BE2C (cell line): ENCODE results near the gene IFT57.
A peak's percentile ranks its signal among the peaks of the same experiment; 100 is the strongest.

Source experiments
- DNase-seq: peaks from one replicate; pipeline ENCODE4 v3.0.0-alpha.2; 2020
- H3K27me3 ChIP-seq: fragments of 250-450 bp; sonication (Bioruptor Pico); 2 replicates; pipeline ENCODE4 v1.5.1; 2020; ENCODE audit warnings: mild to moderate bottlenecking
- H3K36me3 ChIP-seq: fragments of 250-450 bp; sonication (Bioruptor Pico); 2 replicates; pipeline ENCODE4 v1.5.1; 2020; ENCODE audit warnings: mild to moderate bottlenecking
- H3K4me1 ChIP-seq: fragments of 250-450 bp; sonication (Bioruptor Pico); 2 replicates; pipeline ENCODE4 v1.5.1; 2020
- H3K4me3 ChIP-seq: 2 replicates; pipeline ENCODE4 v1.5.1; 2011; ENCODE audit warnings: low read depth, low read length
- H3K9me3 ChIP-seq: fragments of 250-450 bp; sonication (Bioruptor Pico); 2 replicates; pipeline ENCODE4 v1.5.1; 2020
- CTCF ChIP-seq: IDR thresholded peaks from 2 replicates; pipeline ENCODE4 v1.5.1; 2012; ENCODE audit warnings: mild to moderate bottlenecking, low read depth, low read length

The IFT57 gene

GRCh38 chr3:108208831-108209230 lies 13.4 kb downstream of the IFT57 start:
- no peak overlapping the region for H3K4me3 ChIP-seq
- no peaks in the 10 kb centered on the region for H3K27me3 ChIP-seq
- TF ChIP-seq CTCF, result no peak
- no peaks in the 10 kb centered on the region for H3K4me1 ChIP-seq
- no peak for DNase-seq
- no peaks in the 10 kb centered on the region for H3K9me3 ChIP-seq
- H3K36me3 ChIP-seq, result no peaks in the 10 kb centered on the region; the same call in 1 of the 2 replicates

GRCh38 chr3:108202834-108203233 lies 19.4 kb downstream of the IFT57 start:
- peak; percentile 8 for DNase-seq
- Histone ChIP-seq H3K36me3 (no peaks in the 10 kb centered on the region), H3K27me3 (no peaks in the 10 kb centered on the region), H3K4me1 (no peaks in the 10 kb centered on the region; the same call in 1 of the 2 replicates), H3K9me3 (peaks cover 2% of the 10 kb centered on the region; the same call in 1 of the 2 replicates), H3K4me3 (no peak overlapping the region)
- peak; percentile 17; the same call in 1 of the 2 replicates for TF ChIP-seq CTCF

GRCh38 chr3:108202080-108202479 lies 20.1 kb downstream of the IFT57 start:
- no peak for TF ChIP-seq CTCF
- DNase-seq, result no peak

GRCh38 chr3:108201258-108201657 lies 21.0 kb downstream of the IFT57 start:
- TF ChIP-seq CTCF, result no peak
- DNase-seq, result no peak
- Histone ChIP-seq H3K4me3 (no peak overlapping the region), H3K27me3 (no peaks in the 10 kb centered on the region), H3K36me3 (no peaks in the 10 kb centered on the region), H3K9me3 (peaks cover 2% of the 10 kb centered on the region; the same call in 1 of the 2 replicates), H3K4me1 (no peaks in the 10 kb centered on the region; the same call in 1 of the 2 replicates)

More at GRCh38 chr3:108202080-108202479, 20.1 kb downstream of the IFT57 start:
- no peaks in the 10 kb centered on the region; the same call in 1 of the 2 replicates for H3K4me1 ChIP-seq
- no peaks in the 10 kb centered on the region for H3K27me3 ChIP-seq
- no peaks in the 10 kb centered on the region for H3K36me3 ChIP-seq
- H3K4me3 ChIP-seq, result no peak overlapping the region
- peaks cover 2% of the 10 kb centered on the region; the same call in 1 of the 2 replicates for H3K9me3 ChIP-seq

GRCh38 chr3:108200578-108200977 lies 21.6 kb downstream of the IFT57 start:
- DNase-seq, result no peak
- TF ChIP-seq CTCF, result no peak
- H3K4me3 ChIP-seq, result no peak overlapping the region
- no peaks in the 10 kb centered on the region; the same call in 1 of the 2 replicates for H3K4me1 ChIP-seq
- H3K27me3 ChIP-seq, result no peaks in the 10 kb centered on the region
- peaks cover 2% of the 10 kb centered on the region; the same call in 1 of the 2 replicates for H3K9me3 ChIP-seq
- H3K36me3 ChIP-seq, result no peaks in the 10 kb centered on the region

- H3K9me3 ChIP-seq, result peaks cover 2% of the 10 kb centered on the region; the same call in 1 of the 2 replicates
- no peak for TF ChIP-seq CTCF
- DNase-seq, result no peak
- H3K4me3 ChIP-seq, result no peak overlapping the region
- H3K4me1 ChIP-seq, result no peaks in the 10 kb centered on the region; the same call in 1 of the 2 replicates
- no peaks in the 10 kb centered on the region for H3K36me3 ChIP-seq
- no peaks in the 10 kb centered on the region for H3K27me3 ChIP-seq
Measured at GRCh38 chr3:108200024-108200423, 22.2 kb downstream of the IFT57 start.
